Keratinocyte (primary cell): ENCODE results near the gene FBXO47. TPM values are rescaled to one million over a fixed set of nuclear protein-coding genes. Genes with fewer than 3 reads are reported as not detected.

ENCODE experiments used
- DNase-seq: peaks from one replicate; pipeline ENCODE4 v3.0.0-alpha.2; 2011; ENCODE audit warnings: low read depth, missing footprints, low spot score
- FAIRE-seq: peaks from 2 replicates; lab custom pipeline; 2011; peaks lifted over from hg19 to GRCh38; lab: Jason Lieb, UNC
- H2AFZ ChIP-seq: 2 replicates; pipeline ENCODE4 v1.6.0; 2012; ENCODE audit warnings: low read length, control low read depth, inconsistent platforms; ENCODE audit not compliant: control insufficient read depth
- H3K27ac ChIP-seq: 2 replicates; pipeline ENCODE4 v1.5.1; 2011; ENCODE audit warnings: low read length; ENCODE audit not compliant: control insufficient read depth, insufficient read depth
- H3K27me3 ChIP-seq: 3 replicates; pipeline ENCODE4 v1.6.0; 2011; ENCODE audit warnings: low read length; ENCODE audit not compliant: control insufficient read depth, insufficient read depth; ENCODE audit errors: extremely low read depth
- H3K36me3 ChIP-seq, 2 experiments: 2 replicates in 1 of 2; 3 replicates in 1 of 2; pipeline ENCODE4 v1.5.1; 2011; ENCODE audit warnings: low read length in 2 of 2, mild to moderate bottlenecking in 1 of 2; ENCODE audit not compliant: control insufficient read depth in 2 of 2, insufficient read depth in 2 of 2; ENCODE audit errors: extremely low read depth in 1 of 2
- H3K4me1 ChIP-seq: 3 replicates; pipeline ENCODE4 v1.5.1; 2011; ENCODE audit warnings: low read length; ENCODE audit not compliant: control insufficient read depth, insufficient read depth; ENCODE audit errors: extremely low read depth
- H3K4me2 ChIP-seq: 3 replicates; pipeline ENCODE4 v1.6.0; 2011; ENCODE audit warnings: low read depth, low read length; ENCODE audit not compliant: control insufficient read depth, insufficient read depth; ENCODE audit errors: extremely low read depth
- H3K4me3 ChIP-seq, 3 experiments: fragments of 200-600 bp in 1 of 3; sonication (generic) in 1 of 3; 2 replicates in 2 of 3; 3 replicates in 1 of 3; pipeline ENCODE4 v1.5.1; 2011 to 2016; ENCODE audit warnings: low read length in 3 of 3, mild to moderate bottlenecking in 3 of 3, control low read depth in 2 of 3, inconsistent platforms in 1 of 3, low read depth in 1 of 3, mixed read lengths in 1 of 3, mixed run types in 1 of 3, moderate library complexity in 1 of 3; ENCODE audit not compliant: control insufficient read depth in 2 of 3, insufficient read depth in 2 of 3; ENCODE audit errors: extremely low read depth in 1 of 3
- H3K79me2 ChIP-seq: 2 replicates; pipeline ENCODE4 v1.6.0; 2012; ENCODE audit warnings: low read length; ENCODE audit not compliant: control insufficient read depth, insufficient read depth
- H3K9ac ChIP-seq: 3 replicates; pipeline ENCODE4 v1.6.0; 2011; ENCODE audit warnings: low read length; ENCODE audit not compliant: control insufficient read depth, insufficient read depth; ENCODE audit errors: extremely low read depth
- H3K9me1 ChIP-seq: 3 replicates; pipeline ENCODE4 v1.6.0; 2011; ENCODE audit warnings: low read length; ENCODE audit not compliant: control insufficient read depth, insufficient read depth; ENCODE audit errors: extremely low read depth
- H3K9me3 ChIP-seq: 2 replicates; pipeline ENCODE4 v1.5.1; 2012; ENCODE audit warnings: low read depth, low read length; ENCODE audit not compliant: control insufficient read depth
- H4K20me1 ChIP-seq: 3 replicates; pipeline ENCODE4 v1.6.0; 2011; ENCODE audit warnings: low read length; ENCODE audit not compliant: control insufficient read depth, insufficient read depth; ENCODE audit errors: extremely low read depth
- EZH2 ChIP-seq: IDR thresholded peaks from one replicate; pipeline ENCODE4 v1.6.1; 2012; ENCODE audit warnings: inconsistent platforms, mild to moderate bottlenecking, low read length, moderate library complexity
- dilution Hi-C: fragments of 300-500 bp; cut with MboI; formaldehyde crosslinking; loops from one replicate; pipeline ENCODE4 v1.7.0; 2020; ENCODE audit warnings: low sequenced_read_pairs; ENCODE audit not compliant: extremely low pct_ligation_motif_present
- polyA plus RNA-seq, 5 experiments: library from polyadenylated mRNA; depleted of rRNA in 3 of 5; stranded (reverse) in 3 of 5; stranded (forward) in 1 of 5; unstranded in 1 of 5; fragments of >200 nt; gene quantifications; 1 replicate in 1 of 5; 2 replicates in 3 of 5; 3 replicates in 1 of 5; pipeline versions ENCODE4 v1.2.1 to v1.2.3, GENCODE V29; 2011 to 2012; ENCODE audit warnings: missing spikeins in 2 of 5, low read depth in 1 of 5, low replicate concordance in 1 of 5
- TF ChIP-seq, protein P1 (sequence below), 3 experiments: IDR thresholded peaks in 1 of 3; conservative IDR thresholded peaks in 1 of 3; optimal IDR thresholded peaks in 1 of 3; 2 replicates in 2 of 3; 3 replicates in 1 of 3; pipeline versions ENCODE3 to v1.5.1; 2011; ENCODE audit warnings: low read length in 3 of 3, mild to moderate bottlenecking in 3 of 3, moderate library complexity in 2 of 3, control low read depth in 1 of 3, inconsistent platforms in 1 of 3; ENCODE audit not compliant: insufficient read depth in 2 of 3; ENCODE audit errors: extremely low read depth in 1 of 3

FBXO47 gene
- polyA plus RNA-seq, 1 donor (not counting 4 experiments of a cell fraction or from before 2014, with no cell fraction given): not detected

DNA sequence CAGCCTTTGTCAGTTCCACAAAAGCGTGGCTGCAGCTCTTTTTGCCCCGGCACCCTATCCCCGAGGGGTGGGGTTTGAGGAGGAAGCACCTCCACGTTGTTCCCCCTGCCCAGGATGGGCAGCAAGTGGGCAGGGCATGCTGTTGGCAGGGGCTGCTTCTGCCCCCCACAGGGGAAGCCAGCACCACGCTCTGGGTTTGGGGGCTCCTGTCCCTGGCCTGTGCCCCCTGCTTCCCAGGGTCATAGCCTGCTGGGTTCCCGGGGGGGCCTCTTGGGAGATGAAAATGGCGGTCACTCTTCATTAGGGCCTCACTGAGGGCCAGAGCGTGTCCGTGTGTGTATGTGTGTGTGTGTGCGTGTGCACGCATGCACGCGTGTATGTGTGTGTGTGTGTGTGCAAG lies 74.6 kb downstream of the FBXO47 start:
- H3K27ac ChIP-seq: no peak overlapping the region
- H3K36me3 ChIP-seq: peaks cover 52 to 64% of the 10 kb centered on the region in 2 experiments
- H3K27me3 ChIP-seq: no peaks in the 10 kb centered on the region
- H3K4me3 ChIP-seq: no peak overlapping the region
- H3K9me1 ChIP-seq: no peaks in the 10 kb centered on the region
- dilution Hi-C loops: no loop called here
- TF ChIP-seq EZH2: no peak
- TF ChIP-seq, protein P1, sequence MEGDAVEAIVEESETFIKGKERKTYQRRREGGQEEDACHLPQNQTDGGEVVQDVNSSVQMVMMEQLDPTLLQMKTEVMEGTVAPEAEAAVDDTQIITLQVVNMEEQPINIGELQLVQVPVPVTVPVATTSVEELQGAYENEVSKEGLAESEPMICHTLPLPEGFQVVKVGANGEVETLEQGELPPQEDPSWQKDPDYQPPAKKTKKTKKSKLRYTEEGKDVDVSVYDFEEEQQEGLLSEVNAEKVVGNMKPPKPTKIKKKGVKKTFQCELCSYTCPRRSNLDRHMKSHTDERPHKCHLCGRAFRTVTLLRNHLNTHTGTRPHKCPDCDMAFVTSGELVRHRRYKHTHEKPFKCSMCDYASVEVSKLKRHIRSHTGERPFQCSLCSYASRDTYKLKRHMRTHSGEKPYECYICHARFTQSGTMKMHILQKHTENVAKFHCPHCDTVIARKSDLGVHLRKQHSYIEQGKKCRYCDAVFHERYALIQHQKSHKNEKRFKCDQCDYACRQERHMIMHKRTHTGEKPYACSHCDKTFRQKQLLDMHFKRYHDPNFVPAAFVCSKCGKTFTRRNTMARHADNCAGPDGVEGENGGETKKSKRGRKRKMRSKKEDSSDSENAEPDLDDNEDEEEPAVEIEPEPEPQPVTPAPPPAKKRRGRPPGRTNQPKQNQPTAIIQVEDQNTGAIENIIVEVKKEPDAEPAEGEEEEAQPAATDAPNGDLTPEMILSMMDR (optimal IDR thresholded peaks at IDR 0.05 in 1 of 3, IDR thresholded peaks at IDR 0.05 in 1 of 3, conservative IDR thresholded peaks at IDR 0.05 in 1 of 3; ENCODE audit: extremely low read depth in 1 of 3, insufficient read depth in 2 of 3, low read length in 3 of 3): no peak
- H3K79me2 ChIP-seq: peaks cover 24% of the 10 kb centered on the region
- H4K20me1 ChIP-seq: peaks cover 5% of the 10 kb centered on the region
- no peak overlapping the region for H3K9ac ChIP-seq
- DNase-seq (no peak), FAIRE-seq (no peak)
- no peak overlapping the region for H3K4me2 ChIP-seq
- no peak overlapping the region for H2AFZ ChIP-seq
- H3K4me1 ChIP-seq: no peaks in the 10 kb centered on the region
- no peaks in the 10 kb centered on the region for H3K9me3 ChIP-seq

- Histone ChIP-seq H4K20me1 (peaks cover 6% of the 10 kb centered on the region), H3K9ac (no peak overlapping the region), H3K4me1 (no peaks in the 10 kb centered on the region), H3K9me1 (no peaks in the 10 kb centered on the region), H3K9me3 (no peaks in the 10 kb centered on the region), H3K4me3 (no peak overlapping the region), H3K27me3 (no peaks in the 10 kb centered on the region), H3K36me3 (peaks cover 53 to 66% of the 10 kb centered on the region in 2 experiments), H2AFZ (no peak overlapping the region), H3K27ac (no peak overlapping the region), H3K4me2 (no peak overlapping the region), H3K79me2 (peaks cover 29% of the 10 kb centered on the region)
- TF ChIP-seq EZH2: no peak
- TF ChIP-seq, protein P1 (optimal IDR thresholded peaks at IDR 0.05 in 1 of 3, IDR thresholded peaks at IDR 0.05 in 1 of 3, conservative IDR thresholded peaks at IDR 0.05 in 1 of 3; ENCODE audit: extremely low read depth in 1 of 3, insufficient read depth in 2 of 3, low read length in 3 of 3): no peak
- dilution Hi-C loops: no loop called here
- no peak for DNase-seq
- FAIRE-seq: no peak
These were observed 75.1 kb downstream of the FBXO47 start for GRCh38 chr17:38892083-38892482.
